H9 (cell line): ENCODE results near the gene LSM2. TPM values are rescaled to one million over a fixed set of nuclear protein-coding genes. Genes with fewer than 3 reads are reported as not detected.

ENCODE experiments used
- DNase-seq: peaks from one replicate; pipeline ENCODE4 v3.0.0-alpha.2; 2017
- H2AFZ ChIP-seq: one replicate; pipeline ENCODE4 v1.6.1; 2013; ENCODE audit warnings: mild to moderate bottlenecking, low read length, control low read depth, moderate library complexity
- H2AK5ac ChIP-seq: 2 replicates; pipeline ENCODE4 v1.6.1; 2013; ENCODE audit warnings: low read length, control low read depth, mixed read lengths; ENCODE audit not compliant: insufficient read length
- H2BK120ac ChIP-seq: one replicate; pipeline ENCODE4 v1.6.1; 2013; ENCODE audit warnings: low read depth, mild to moderate bottlenecking, low read length, control low read depth, inconsistent platforms; ENCODE audit not compliant: poor library complexity, severe bottlenecking
- H2BK12ac ChIP-seq: 2 replicates; pipeline ENCODE4 v1.6.1; 2013; ENCODE audit warnings: low read length, control low read depth, mixed read lengths, low read depth; ENCODE audit not compliant: insufficient read length
- H2BK15ac ChIP-seq: 2 replicates; pipeline ENCODE4 v1.6.1; 2013; ENCODE audit warnings: low read depth, low read length, control low read depth
- H2BK20ac ChIP-seq: one replicate; pipeline ENCODE4 v1.6.1; 2013; ENCODE audit warnings: low read depth, mild to moderate bottlenecking, low read length, control low read depth, inconsistent platforms; ENCODE audit not compliant: poor library complexity, severe bottlenecking
- H2BK5ac ChIP-seq: 2 replicates; pipeline ENCODE4 v1.6.1; 2013; ENCODE audit warnings: low read length, control low read depth, mixed read lengths; ENCODE audit not compliant: insufficient read length
- H3K14ac ChIP-seq: 2 replicates; pipeline ENCODE4 v1.6.1; 2013; ENCODE audit warnings: low read length, control low read depth; ENCODE audit not compliant: insufficient read depth
- H3K18ac ChIP-seq: 2 replicates; pipeline ENCODE4 v1.6.1; 2013; ENCODE audit warnings: low read depth, mild to moderate bottlenecking, mixed read lengths, low read length, control low read depth; ENCODE audit not compliant: insufficient read length
- H3K23ac ChIP-seq: 2 replicates; pipeline ENCODE4 v1.6.1; 2013; ENCODE audit warnings: low read length, control low read depth, mixed read lengths, low read depth; ENCODE audit not compliant: insufficient read length
- H3K23me2 ChIP-seq: 2 replicates; pipeline ENCODE4 v1.6.1; 2013; ENCODE audit warnings: low read depth, mild to moderate bottlenecking, mixed read lengths, low read length, control low read depth; ENCODE audit not compliant: insufficient read length, poor library complexity, severe bottlenecking
- H3K27ac ChIP-seq: 2 replicates; pipeline ENCODE4 v1.5.1; 2013; ENCODE audit warnings: low read length, control low read depth, mixed read lengths, low read depth; ENCODE audit not compliant: insufficient read length
- H3K27me3 ChIP-seq: 2 replicates; pipeline ENCODE4 v1.6.1; 2013; ENCODE audit warnings: low read length, control low read depth, inconsistent platforms; ENCODE audit not compliant: insufficient read depth
- H3K4ac ChIP-seq: 2 replicates; pipeline ENCODE4 v1.6.1; 2013; ENCODE audit warnings: low read depth, mild to moderate bottlenecking, control low read depth, inconsistent platforms, low read length, moderate library complexity
- H3K4me1 ChIP-seq: 2 replicates; pipeline ENCODE4 v1.6.1; 2013; ENCODE audit warnings: low read length, control low read depth, inconsistent platforms; ENCODE audit not compliant: insufficient read depth
- H3K4me2 ChIP-seq: 2 replicates; pipeline ENCODE4 v1.6.1; 2013; ENCODE audit warnings: low read length, control low read depth, mixed read lengths; ENCODE audit not compliant: insufficient read length, insufficient read depth
- H3K56ac ChIP-seq: 2 replicates; pipeline ENCODE4 v1.6.1; 2013; ENCODE audit warnings: low read depth, mild to moderate bottlenecking, mixed read lengths, low read length, control low read depth; ENCODE audit not compliant: insufficient read length
- H3K79me1 ChIP-seq: 2 replicates; pipeline ENCODE4 v1.6.1; 2013; ENCODE audit warnings: low read depth, mild to moderate bottlenecking, moderate library complexity, low read length, control low read depth, inconsistent platforms; ENCODE audit not compliant: insufficient read depth, poor library complexity, severe bottlenecking
- H3K79me2 ChIP-seq: 2 replicates; pipeline ENCODE4 v1.6.1; 2013; ENCODE audit warnings: low read length, control low read depth, inconsistent platforms; ENCODE audit not compliant: insufficient read depth
- H3K9ac ChIP-seq: 2 replicates; pipeline ENCODE4 v1.6.1; 2013; ENCODE audit warnings: low read length, control low read depth, mixed read lengths; ENCODE audit not compliant: insufficient read length; ENCODE audit errors: extremely low read depth
- H3K9me3 ChIP-seq: one replicate; pipeline ENCODE4 v1.6.1; 2013; ENCODE audit warnings: low read depth, low read length, inconsistent platforms; ENCODE audit not compliant: control insufficient read depth
- H3T11ph ChIP-seq: one replicate; pipeline ENCODE4 v1.6.1; 2013; ENCODE audit warnings: mild to moderate bottlenecking, low read length, control low read depth, inconsistent platforms
- H4K20me1 ChIP-seq: one replicate; pipeline ENCODE4 v1.6.1; 2013; ENCODE audit not compliant: control insufficient read depth, insufficient read length, insufficient read depth
- H4K5ac ChIP-seq: 2 replicates; pipeline ENCODE4 v1.6.1; 2013; ENCODE audit warnings: low read depth, mild to moderate bottlenecking, mixed read lengths, low read length, control low read depth; ENCODE audit not compliant: insufficient read length
- H4K8ac ChIP-seq: replicated peaks from 2 replicates; pipeline ENCODE4 v1.6.1; 2013; ENCODE audit warnings: low read length, control low read depth, mixed read lengths, low read depth; ENCODE audit not compliant: insufficient read length
- H4K91ac ChIP-seq: 2 replicates; pipeline ENCODE4 v1.6.1; 2013; ENCODE audit warnings: low read depth, mild to moderate bottlenecking, moderate library complexity, mixed read lengths, low read length, control low read depth; ENCODE audit not compliant: insufficient read length
- H3K27ac Mint-ChIP-seq, 3 experiments: 2 replicates in 2 of 3; 3 replicates in 1 of 3; pipeline ENCODE4 v1.8.0; 2020 to 2021; ENCODE audit warnings: mixed read lengths in 3 of 3, mild to moderate bottlenecking in 1 of 3, moderate library complexity in 1 of 3
- H3K27me3 Mint-ChIP-seq: 2 replicates; pipeline ENCODE4 v1.8.0; 2021; ENCODE audit warnings: low read depth, mild to moderate bottlenecking, moderate library complexity, mixed read lengths
- H3K36me3 Mint-ChIP-seq, 3 experiments: 2 replicates in 2 of 3; 3 replicates in 1 of 3; pipeline ENCODE4 v1.8.0; 2020 to 2021; ENCODE audit warnings: low read depth in 3 of 3, mixed read lengths in 3 of 3; ENCODE audit not compliant: insufficient read depth in 1 of 3
- H3K4me1 Mint-ChIP-seq, 2 experiments: 2 replicates each; pipeline ENCODE4 v1.8.0; 2020; ENCODE audit warnings: mixed read lengths in 2 of 2
- H3K4me3 Mint-ChIP-seq, 2 experiments: 2 replicates in 1 of 2; 3 replicates in 1 of 2; pipeline ENCODE4 v1.8.0; 2020 to 2021; ENCODE audit warnings: mild to moderate bottlenecking in 2 of 2, mixed read lengths in 2 of 2, moderate library complexity in 1 of 2
- H3K9me3 Mint-ChIP-seq, 2 experiments: 2 replicates in 1 of 2; 3 replicates in 1 of 2; pipeline ENCODE4 v1.8.0; 2020; ENCODE audit warnings: mild to moderate bottlenecking in 2 of 2, mixed read lengths in 2 of 2, moderate library complexity in 1 of 2
- whole genome bisulfite sequencing: extraction: QIAGEN DNeasy Blood & Tissue Kit; methylation state at CpG from one replicate; pipeline ENCODE4 v1.1.7; 2013; ENCODE audit warnings: missing lambda C conversion rate, low lambda C conversion rate, mixed read lengths; ENCODE audit not compliant: insufficient read length; ENCODE audit errors: extremely low coverage; 5-methylcytosine and 5-hydroxymethylcytosine counted together
- total RNA-seq: library from RNA; stranded (reverse); gene quantifications from 2 replicates; pipeline ENCODE4 v1.2.1, GENCODE V29; 2021
- TF ChIP-seq, protein P1 (sequence below): fragments of 200-600 bp; sonication (generic); conservative IDR thresholded peaks from 3 replicates; pipeline ENCODE4 v1.8.0; 2021; ENCODE audit warnings: antibody characterized with exemption, mild to moderate bottlenecking

The LSM2 gene
- total RNA-seq, 1 experiment from 2014 or later: 123 TPM

DNA sequence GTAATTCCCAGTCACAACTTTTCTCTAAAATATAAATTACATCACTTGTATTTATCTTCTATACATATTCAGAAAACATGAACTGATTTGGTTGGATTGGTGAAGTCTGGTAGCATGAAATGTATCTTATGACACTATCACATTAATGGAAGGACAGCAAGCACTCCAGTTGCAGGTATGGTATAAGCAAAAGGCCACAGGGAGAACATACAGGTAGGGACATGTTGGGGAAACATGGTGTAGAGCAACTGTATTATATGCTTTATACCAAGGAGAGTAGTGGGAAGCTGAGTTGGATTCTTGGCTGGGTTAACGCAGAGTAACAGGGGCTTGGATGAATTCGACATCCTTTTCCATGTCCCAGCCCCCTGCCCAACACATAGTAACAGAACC is 9.8 kb downstream of the LSM2 start:
- Histone ChIP-seq H3K4ac (no peak overlapping the region), H4K20me1 (no peaks in the 10 kb centered on the region), H3K23me2 (peaks cover 3% of the 10 kb centered on the region), H2BK5ac (no peak overlapping the region), H3K18ac (no peak overlapping the region), H4K91ac (no peak overlapping the region), H2BK12ac (no peak overlapping the region), H3K9me3 (no peaks in the 10 kb centered on the region), H2AFZ (no peak overlapping the region), H4K8ac (no peak overlapping the region), H3K56ac (no peak overlapping the region), H3K27me3 (no peaks in the 10 kb centered on the region), H3K9ac (no peak overlapping the region), H2AK5ac (no peak overlapping the region), H3K14ac (no peak overlapping the region), H2BK15ac (no peak overlapping the region), H4K5ac (no peak overlapping the region), H3K4me1 (no peaks in the 10 kb centered on the region), H2BK120ac (no peak overlapping the region), H3K27ac (no peak overlapping the region), H3K4me2 (no peak overlapping the region), H3K23ac (no peak overlapping the region), H2BK20ac (no peak overlapping the region), H3T11ph (no peak overlapping the region), H3K79me2 (peaks cover 2% of the 10 kb centered on the region; the same call in 1 of the 2 replicates), H3K79me1 (no peaks in the 10 kb centered on the region)
- H3K9me3 Mint-ChIP-seq: no peaks in the 10 kb centered on the region
- peaks cover 6 to 7% of the 10 kb centered on the region in 2 experiments for H3K4me1 Mint-ChIP-seq
- peak overlapping the region in 1 of 3 experiments; percentile 26; a peak in 2 of 7 replicates for H3K27ac Mint-ChIP-seq
- H3K4me3 Mint-ChIP-seq: peak overlapping the region in 1 of 2 experiments; percentile 48; a peak in 1 of 5 replicates
- no peaks in the 10 kb centered on the region for H3K27me3 Mint-ChIP-seq
- no CpG with 5 or more reads among the region's 2 CpGs for WGBS
- H3K36me3 Mint-ChIP-seq: peaks cover 7 to 53% (median 42%) of the 10 kb centered on the region in 3 experiments; a peak in 6 of 7 replicates
- TF ChIP-seq, protein P1, sequence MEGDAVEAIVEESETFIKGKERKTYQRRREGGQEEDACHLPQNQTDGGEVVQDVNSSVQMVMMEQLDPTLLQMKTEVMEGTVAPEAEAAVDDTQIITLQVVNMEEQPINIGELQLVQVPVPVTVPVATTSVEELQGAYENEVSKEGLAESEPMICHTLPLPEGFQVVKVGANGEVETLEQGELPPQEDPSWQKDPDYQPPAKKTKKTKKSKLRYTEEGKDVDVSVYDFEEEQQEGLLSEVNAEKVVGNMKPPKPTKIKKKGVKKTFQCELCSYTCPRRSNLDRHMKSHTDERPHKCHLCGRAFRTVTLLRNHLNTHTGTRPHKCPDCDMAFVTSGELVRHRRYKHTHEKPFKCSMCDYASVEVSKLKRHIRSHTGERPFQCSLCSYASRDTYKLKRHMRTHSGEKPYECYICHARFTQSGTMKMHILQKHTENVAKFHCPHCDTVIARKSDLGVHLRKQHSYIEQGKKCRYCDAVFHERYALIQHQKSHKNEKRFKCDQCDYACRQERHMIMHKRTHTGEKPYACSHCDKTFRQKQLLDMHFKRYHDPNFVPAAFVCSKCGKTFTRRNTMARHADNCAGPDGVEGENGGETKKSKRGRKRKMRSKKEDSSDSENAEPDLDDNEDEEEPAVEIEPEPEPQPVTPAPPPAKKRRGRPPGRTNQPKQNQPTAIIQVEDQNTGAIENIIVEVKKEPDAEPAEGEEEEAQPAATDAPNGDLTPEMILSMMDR: no peak
- no peak for DNase-seq
